ENCODE measurements around the gene DGKB. TPM values are rescaled to one million over a fixed set of nuclear protein-coding genes. Genes with fewer than 3 reads are reported as not detected.

The DGKB gene
- total RNA-seq, 4 donors from 2014 or later, result 0.78 to 2.5 (median 1.5) TPM

DNA sequence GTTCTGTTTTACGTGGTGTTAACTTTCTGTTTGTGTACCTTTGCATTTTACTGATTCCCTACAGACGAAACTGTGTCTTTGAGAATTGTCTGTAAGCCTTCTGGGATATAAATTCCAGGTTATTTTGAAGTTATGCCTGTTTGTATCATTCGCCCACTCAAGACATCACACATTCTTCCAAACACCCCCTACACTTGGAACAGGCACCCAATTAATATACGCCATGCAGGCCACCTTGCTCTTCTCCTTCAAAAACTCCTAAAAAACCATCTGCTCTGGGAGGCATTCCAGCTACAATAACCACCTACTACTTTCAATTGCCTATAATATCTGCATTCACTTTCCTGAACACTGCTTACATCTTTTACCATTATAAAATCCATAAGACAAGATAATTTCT lies 453.3 kb downstream of the DGKB start:
- no peaks in the 10 kb centered on the region for H3K4me1 ChIP-seq
- 81 to 89% methylated on average over 4 of the region's 4 CpGs for WGBS, 2 donors
- peaks cover 0 to 3% (median 0%) of the 10 kb centered on the region in 4 donors for H3K9me3 ChIP-seq
- no peak overlapping the region for H3K4me3 ChIP-seq
- TF ChIP-seq POLR2A (IDR thresholded peaks at IDR 0.05) (no peak), EP300 (IDR thresholded peaks at IDR 0.05) (no peak)
- TF ChIP-seq, protein P1, sequence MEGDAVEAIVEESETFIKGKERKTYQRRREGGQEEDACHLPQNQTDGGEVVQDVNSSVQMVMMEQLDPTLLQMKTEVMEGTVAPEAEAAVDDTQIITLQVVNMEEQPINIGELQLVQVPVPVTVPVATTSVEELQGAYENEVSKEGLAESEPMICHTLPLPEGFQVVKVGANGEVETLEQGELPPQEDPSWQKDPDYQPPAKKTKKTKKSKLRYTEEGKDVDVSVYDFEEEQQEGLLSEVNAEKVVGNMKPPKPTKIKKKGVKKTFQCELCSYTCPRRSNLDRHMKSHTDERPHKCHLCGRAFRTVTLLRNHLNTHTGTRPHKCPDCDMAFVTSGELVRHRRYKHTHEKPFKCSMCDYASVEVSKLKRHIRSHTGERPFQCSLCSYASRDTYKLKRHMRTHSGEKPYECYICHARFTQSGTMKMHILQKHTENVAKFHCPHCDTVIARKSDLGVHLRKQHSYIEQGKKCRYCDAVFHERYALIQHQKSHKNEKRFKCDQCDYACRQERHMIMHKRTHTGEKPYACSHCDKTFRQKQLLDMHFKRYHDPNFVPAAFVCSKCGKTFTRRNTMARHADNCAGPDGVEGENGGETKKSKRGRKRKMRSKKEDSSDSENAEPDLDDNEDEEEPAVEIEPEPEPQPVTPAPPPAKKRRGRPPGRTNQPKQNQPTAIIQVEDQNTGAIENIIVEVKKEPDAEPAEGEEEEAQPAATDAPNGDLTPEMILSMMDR (IDR thresholded peaks at IDR 0.05), result no peak
- H3K27ac ChIP-seq, result no peak overlapping the region
- no peak for DNase-seq (ENCODE audit: low spot score in 2 of 2)
- H3K27me3 ChIP-seq, result no peaks in the 10 kb centered on the region
- H3K36me3 ChIP-seq, result no peaks in the 10 kb centered on the region

DNA sequence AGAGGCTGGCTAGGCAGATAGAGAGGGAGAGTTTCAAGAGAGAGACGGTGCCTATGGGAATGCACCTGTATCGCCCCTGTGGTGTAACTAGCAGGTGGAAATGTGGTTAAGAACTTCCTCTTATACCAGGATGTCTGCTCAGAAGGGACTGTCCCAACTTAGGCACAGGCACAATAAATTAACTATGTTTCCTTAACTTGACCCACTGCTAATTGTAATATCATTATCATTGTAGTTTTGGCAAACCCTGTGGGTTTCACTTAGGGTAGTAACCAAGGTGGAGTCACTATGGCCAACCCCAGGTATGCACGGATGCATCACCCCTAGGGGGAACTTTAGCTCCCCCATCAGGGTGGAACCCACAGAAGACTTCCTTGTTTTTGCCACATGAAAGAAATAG lies 455.7 kb downstream of the DGKB start:
- Histone ChIP-seq H3K36me3 (no peaks in the 10 kb centered on the region), H3K4me1 (no peaks in the 10 kb centered on the region), H3K9me3 (peaks cover 0 to 3% (median 0%) of the 10 kb centered on the region in 4 donors), H3K27ac (no peak overlapping the region), H3K4me3 (no peak overlapping the region), H3K27me3 (no peaks in the 10 kb centered on the region)
- TF ChIP-seq EP300 (IDR thresholded peaks at IDR 0.05) (no peak), POLR2A (IDR thresholded peaks at IDR 0.05) (no peak)
- TF ChIP-seq, protein P1 (IDR thresholded peaks at IDR 0.05), result no peak
- DNase-seq (ENCODE audit: low spot score in 2 of 2), result no peak
- 88 to 96% methylated on average over 3 of the region's 3 CpGs for WGBS, 2 donors

DNA sequence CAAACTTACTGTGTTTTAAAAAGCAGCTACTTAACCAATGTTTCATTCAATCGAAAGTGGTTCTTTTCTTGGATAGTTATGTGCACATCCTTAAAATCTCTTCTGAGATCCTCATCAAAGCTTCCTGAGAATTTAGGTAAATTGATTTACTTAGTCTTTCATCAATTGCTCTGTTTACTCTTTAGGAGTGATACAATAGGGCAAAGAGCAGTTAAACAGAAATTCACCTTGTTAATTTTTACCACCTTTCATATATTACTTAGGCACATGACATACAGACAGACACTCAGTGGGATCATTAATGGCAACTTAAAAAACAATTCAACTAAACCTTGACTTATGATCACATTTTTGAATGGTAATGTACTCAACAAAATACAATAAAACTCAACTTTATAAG lies 456.3 kb downstream of the DGKB start:
- H3K4me3 ChIP-seq, result no peak overlapping the region
- no peak for DNase-seq (ENCODE audit: low spot score in 2 of 2)
- peaks cover 0 to 3% (median 0%) of the 10 kb centered on the region in 4 donors for H3K9me3 ChIP-seq
- H3K4me1 ChIP-seq, result no peaks in the 10 kb centered on the region
- H3K27ac ChIP-seq, result no peak overlapping the region
- TF ChIP-seq EP300 (IDR thresholded peaks at IDR 0.05) (no peak), POLR2A (IDR thresholded peaks at IDR 0.05) (no peak)
- 94 to 95% methylated on average over 1 of the region's 1 CpG for WGBS, 2 donors
- no peaks in the 10 kb centered on the region for H3K36me3 ChIP-seq
- H3K27me3 ChIP-seq, result no peaks in the 10 kb centered on the region

DNA sequence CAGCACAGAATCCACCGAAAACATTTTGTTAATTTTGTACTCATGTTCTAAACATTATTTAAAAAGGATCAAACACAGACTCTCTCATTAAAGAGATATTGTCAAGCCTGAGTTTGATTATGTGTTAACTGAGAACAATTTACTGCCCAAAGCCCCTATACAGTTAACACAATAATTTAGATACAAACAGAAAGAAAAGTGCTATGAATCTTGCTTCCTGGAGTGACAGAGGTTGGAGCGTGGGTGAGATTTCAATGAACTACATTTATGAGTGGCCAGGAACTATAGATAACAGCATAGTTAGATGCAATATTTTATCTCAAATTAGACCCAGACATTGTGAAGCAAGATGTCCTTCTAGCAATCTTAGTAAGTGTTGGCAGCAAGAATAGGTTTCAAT lies 464.2 kb downstream of the DGKB start:
- WGBS, 2 donors, result 68 to 69% methylated on average over 2 of the region's 2 CpGs
- Histone ChIP-seq H3K4me3 (no peak overlapping the region), H3K36me3 (no peaks in the 10 kb centered on the region), H3K27ac (no peak overlapping the region), H3K9me3 (no peaks in the 10 kb centered on the region), H3K4me1 (no peaks in the 10 kb centered on the region), H3K27me3 (no peaks in the 10 kb centered on the region)
- TF ChIP-seq, protein P1 (IDR thresholded peaks at IDR 0.05), result no peak
- TF ChIP-seq POLR2A (IDR thresholded peaks at IDR 0.05) (no peak), EP300 (IDR thresholded peaks at IDR 0.05) (no peak)
- no peak for DNase-seq (ENCODE audit: low spot score in 2 of 2)

DNA sequence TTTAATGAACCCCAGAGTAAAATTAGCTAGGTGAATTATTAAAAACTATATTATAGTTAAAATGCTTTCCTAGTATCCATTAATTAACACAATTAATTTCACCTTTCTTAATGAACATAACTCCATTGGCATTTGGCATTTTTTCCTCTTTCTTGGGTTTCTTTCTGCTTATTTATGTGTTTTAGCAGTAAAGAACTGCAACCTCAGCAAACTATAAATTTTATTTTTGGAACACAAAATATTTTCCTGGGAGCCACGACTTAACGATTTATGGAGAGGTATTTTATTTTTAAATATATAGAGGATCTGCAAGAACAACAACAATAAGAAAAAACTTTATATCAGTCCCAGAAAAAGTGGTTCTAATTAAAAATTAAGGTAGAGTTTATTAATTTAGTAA lies 465.7 kb downstream of the DGKB start:
- Histone ChIP-seq H3K9me3 (no peaks in the 10 kb centered on the region), H3K4me3 (no peak overlapping the region), H3K27ac (no peak overlapping the region), H3K4me1 (no peaks in the 10 kb centered on the region), H3K27me3 (no peaks in the 10 kb centered on the region), H3K36me3 (no peaks in the 10 kb centered on the region)
- 69 to 77% methylated on average over 2 of the region's 2 CpGs for WGBS, 2 donors
- DNase-seq (ENCODE audit: low spot score in 2 of 2), result no peak
- no peak for TF ChIP-seq POLR2A (IDR thresholded peaks at IDR 0.05)
- no peak for TF ChIP-seq EP300 (IDR thresholded peaks at IDR 0.05)
- TF ChIP-seq, protein P1 (IDR thresholded peaks at IDR 0.05), result no peak

DNA sequence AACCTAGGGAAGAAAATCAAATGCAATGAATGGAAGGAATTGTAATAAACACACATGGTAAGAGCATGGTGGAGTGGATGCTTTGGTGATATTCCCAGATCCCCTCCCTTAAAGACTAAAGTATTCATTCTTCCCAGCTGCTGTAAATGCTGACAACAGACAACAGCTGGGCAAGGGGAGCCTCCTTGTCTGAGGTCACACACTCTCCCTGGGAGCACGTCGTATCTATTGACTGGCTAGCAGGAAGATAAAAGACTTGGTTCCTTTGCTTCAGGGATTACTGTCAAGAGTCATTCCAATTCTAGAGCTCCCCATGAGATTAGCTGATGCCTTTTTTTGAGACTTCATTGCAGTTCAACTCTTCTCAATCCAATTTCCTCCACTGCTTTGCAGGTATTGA lies 469.6 kb downstream of the DGKB start:
- Histone ChIP-seq H3K4me1 (no peaks in the 10 kb centered on the region), H3K27me3 (no peaks in the 10 kb centered on the region), H3K27ac (no peak overlapping the region), H3K9me3 (no peaks in the 10 kb centered on the region), H3K4me3 (no peak overlapping the region), H3K36me3 (no peaks in the 10 kb centered on the region)
- TF ChIP-seq EP300 (IDR thresholded peaks at IDR 0.05), result no peak
- TF ChIP-seq POLR2A (IDR thresholded peaks at IDR 0.05), result no peak
- TF ChIP-seq, protein P1 (IDR thresholded peaks at IDR 0.05), result no peak
- DNase-seq (ENCODE audit: low spot score in 2 of 2), result no peak
- WGBS, 2 donors, result 44% methylated on average over 2 of the region's 2 CpGs
